K562 (cell line): ENCODE data around the gene ZBTB22. TPM values are rescaled to one million over a fixed set of nuclear protein-coding genes. Genes with fewer than 3 reads are reported as not detected.
A peak's percentile ranks its signal among the peaks of the same experiment; 100 is the strongest.

Source experiments
- ATAC-seq: fragments of 200-7000 bp; cut with Tn5 transposase; 3 replicates; pipeline ENCODE4 v1.9.1; 2020; ENCODE audit warnings: moderate library complexity
- BruUV-seq: library from RNA; stranded (reverse); fragments of 400-500 nt; replicated peaks from 2 replicates; lab custom pipeline; 2021; lab: Mats Ljungman, UMichigan
- CTCF ChIA-PET: fragments of 300-600 bp; formaldehyde crosslinking; extraction: SDS; loops from one replicate; lab custom pipeline; 2021; ENCODE audit warnings: low intra/inter-chr PET ratio; lab: Yijun Ruan, JAX
- POLR2A ChIA-PET: fragments of 300-600, 350-650 bp; sonication (Branson Sonifier 250); formaldehyde crosslinking; extraction: SDS; loops from one replicate; lab custom pipeline; 2021; ENCODE audit warnings: antibody characterized with exemption, inconsistent platforms; lab: Yijun Ruan, JAX
- DNase-seq, 4 experiments: peaks; one replicate each; pipeline versions ENCODE4 v3.0.0 to v3.0.0-alpha.2; 2011 to 2018; ENCODE audit warnings: low spot score in 3 of 4, mixed read lengths in 3 of 4; ENCODE audit errors: extremely low read depth in 1 of 4
- FAIRE-seq: peaks from 2 replicates; lab custom pipeline; 2011; peaks lifted over from hg19 to GRCh38; lab: Jason Lieb, UNC
- H2AFZ ChIP-seq: 2 replicates; pipeline ENCODE4 v1.6.0; 2011; ENCODE audit warnings: low read depth, low read length, control low read depth, inconsistent platforms
- H3K27ac ChIP-seq: fragments of 200-600 bp; 3 replicates; pipeline ENCODE4 v1.8.0; 2011; ENCODE audit warnings: low read depth, mild to moderate bottlenecking, control low read depth, inconsistent platforms, low read length, moderate library complexity, mixed read lengths; ENCODE audit errors: extremely low read depth
- H3K27me3 ChIP-seq, 2 experiments: fragments of 300-600 bp in 1 of 2; 2 replicates in 1 of 2; 3 replicates in 1 of 2; pipeline versions ENCODE4 v1.6.0 to v1.8.0; 2011; ENCODE audit warnings: inconsistent platforms in 2 of 2, low read length in 2 of 2, mild to moderate bottlenecking in 1 of 2, mixed read lengths in 1 of 2, moderate library complexity in 1 of 2; ENCODE audit not compliant: control insufficient read depth in 2 of 2, insufficient read depth in 2 of 2
- H3K36me3 ChIP-seq: fragments of 300-600 bp; 3 replicates; pipeline ENCODE4 v1.8.0; 2011; ENCODE audit warnings: mild to moderate bottlenecking, low read length, inconsistent platforms; ENCODE audit not compliant: control insufficient read depth, insufficient read depth
- H3K4me1 ChIP-seq, 2 experiments: fragments of 200-600 bp in 1 of 2; replicated peaks in 1 of 2; 2 replicates in 1 of 2; 3 replicates in 1 of 2; pipeline versions ENCODE4 v1.5.1 to v1.8.0; 2011; ENCODE audit warnings: inconsistent platforms in 2 of 2, low read length in 2 of 2, mild to moderate bottlenecking in 1 of 2, mixed read lengths in 1 of 2, moderate library complexity in 1 of 2; ENCODE audit not compliant: control insufficient read depth in 2 of 2, insufficient read depth in 2 of 2
- H3K4me2 ChIP-seq: 2 replicates; pipeline ENCODE4 v1.6.1; 2011; ENCODE audit warnings: low read length, control low read depth, inconsistent platforms, mixed read lengths; ENCODE audit not compliant: insufficient read depth
- H3K4me3 ChIP-seq: fragments of 200-600 bp; sonication (generic), shearing (Covaris generic); 2 replicates; pipeline ENCODE4 v1.5.1; 2016; ENCODE audit warnings: control low read depth, inconsistent platforms
- H3K79me2 ChIP-seq: fragments of 200-600 bp; 3 replicates; pipeline ENCODE4 v1.8.0; 2011; ENCODE audit warnings: low read length, inconsistent platforms; ENCODE audit not compliant: control insufficient read depth, insufficient read depth
- H3K9ac ChIP-seq, 2 experiments: 2 replicates each; pipeline versions ENCODE4 v1.6.0 to v1.6.1; 2011; ENCODE audit warnings: low read depth in 2 of 2, low read length in 2 of 2, control low read depth in 1 of 2, inconsistent platforms in 1 of 2, mild to moderate bottlenecking in 1 of 2, mixed read lengths in 1 of 2; ENCODE audit not compliant: insufficient read depth in 1 of 2
- H3K9me1 ChIP-seq: one replicate; pipeline ENCODE4 v1.6.0; 2011; ENCODE audit warnings: inconsistent platforms, mild to moderate bottlenecking, low read length, moderate library complexity; ENCODE audit not compliant: control insufficient read depth, insufficient read depth
- H3K9me3 ChIP-seq: replicated peaks from 2 replicates; pipeline ENCODE4 v1.5.1; 2011; ENCODE audit warnings: low read depth, low read length, inconsistent platforms; ENCODE audit not compliant: control insufficient read depth, insufficient read depth
- H4K20me1 ChIP-seq: replicated peaks from 2 replicates; pipeline ENCODE4 v1.6.1; 2011; ENCODE audit warnings: low read length, inconsistent platforms, mixed read lengths; ENCODE audit not compliant: control insufficient read depth, insufficient read depth
- KAT7 ChIP-seq: sonication (generic); formaldehyde crosslinking; IDR thresholded peaks from 2 replicates; pipeline ENCODE4 v1.8.0; 2022; ENCODE audit warnings: missing genetic modification reagents, mild to moderate bottlenecking, borderline replicate concordance
- MGA ChIP-seq: fragments of 450-650 bp; IDR thresholded peaks from 2 replicates; pipeline ENCODE4 v1.6.1; 2016; ENCODE audit warnings: mild to moderate bottlenecking, moderate library complexity
- MTF1 ChIP-seq: fragments of 250-450 bp; sonication (Bioruptor Pico); IDR thresholded peaks from 2 replicates; pipeline ENCODE4 v1.9.0; 2021; ENCODE audit warnings: moderate library complexity, mild to moderate bottlenecking, inconsistent platforms, borderline replicate concordance
- PCBP2 ChIP-seq: fragments of 200-400 bp; formaldehyde crosslinking; IDR thresholded peaks from 2 replicates; pipeline ENCODE4 v1.6.1; 2018; ENCODE audit warnings: low read length, low read depth, mild to moderate bottlenecking, moderate library complexity; ENCODE audit not compliant: poor library complexity, severe bottlenecking
- SPI1 ChIP-seq: IDR thresholded peaks from 2 replicates; pipeline ENCODE4 v1.6.1; 2011; ENCODE audit warnings: low read depth, low read length, control low read depth, borderline replicate concordance
- STAT5B ChIP-seq: fragments of 250-450 bp; sonication (Bioruptor Pico); IDR thresholded peaks from 2 replicates; pipeline ENCODE4 v1.8.0; 2021; ENCODE audit warnings: mild to moderate bottlenecking, inconsistent platforms
- ZNF316 ChIP-seq: fragments of 450-650 bp; IDR thresholded peaks from 2 replicates; pipeline ENCODE4 v1.6.1; 2016
- ZNF408 ChIP-seq: fragments of 250-450 bp; sonication (Bioruptor Pico); IDR thresholded peaks from 2 replicates; pipeline ENCODE4 v1.4.0; 2020; ENCODE audit warnings: low read depth, mild to moderate bottlenecking, moderate library complexity
- ZSCAN29 ChIP-seq: fragments of 450-650 bp; IDR thresholded peaks from 2 replicates; pipeline ENCODE4 v1.6.1; 2017
- WGBS: fragments of 100-300 bp; shearing (Covaris generic); methylation state at CpG from one replicate; pipeline ENCODE4 v1.1.6; 2016; ENCODE audit warnings: low coverage, mixed read lengths; ENCODE audit not compliant: insufficient coverage; ENCODE audit errors: missing lambda C conversion rate; 5-methylcytosine and 5-hydroxymethylcytosine counted together
- in situ Hi-C: fragments of 300-500 bp; cut with MboI; formaldehyde crosslinking; loops from 4 replicates; pipeline ENCODE4 v1.15.0; 2018; ENCODE audit warnings: inconsistent platforms, mixed read lengths
- intact Hi-C: fragments of 100-400 bp; cut with micrococcal nuclease; formaldehyde crosslinking; loops from 2 replicates; pipeline ENCODE4 v1.14.2; 2022
- polyA plus RNA-seq, 8 experiments: library from polyadenylated mRNA; depleted of rRNA in 4 of 8; stranded (reverse) in 5 of 8; unstranded in 3 of 8; fragments of >200 nt; fragmentation: Nextera tagmentation in 2 of 8; fragmentation: Illumina TruSeq in 1 of 8; extraction: Ambion mirVana in 2 of 8; extraction: Trizol in 1 of 8; gene quantifications; 2 replicates each; pipeline versions ENCODE4 v1.2.1 to v1.2.3, GENCODE V29; 2011 to 2014; ENCODE audit warnings: inconsistent platforms in 1 of 8, missing spikeins in 1 of 8
- total RNA-seq, 7 experiments: library from RNA; depleted of rRNA in 6 of 7; stranded (reverse); fragments of >200 nt in 6 of 7; fragmentation: Illumina TruSeq in 2 of 7; extraction: Trizol in 2 of 7; gene quantifications; 2 replicates each; pipeline versions ENCODE4 v1.2.1 to v1.2.3, GENCODE V29; 2011 to 2021; ENCODE audit warnings: low replicate concordance in 1 of 7

The ZBTB22 gene
- total and polyA plus RNA-seq, 9 of the 15 experiments (the other 6 are each of a cell fraction or from before 2014, with no cell fraction given), result 0.21 to 11.9 (median 7.1) TPM

DNA sequence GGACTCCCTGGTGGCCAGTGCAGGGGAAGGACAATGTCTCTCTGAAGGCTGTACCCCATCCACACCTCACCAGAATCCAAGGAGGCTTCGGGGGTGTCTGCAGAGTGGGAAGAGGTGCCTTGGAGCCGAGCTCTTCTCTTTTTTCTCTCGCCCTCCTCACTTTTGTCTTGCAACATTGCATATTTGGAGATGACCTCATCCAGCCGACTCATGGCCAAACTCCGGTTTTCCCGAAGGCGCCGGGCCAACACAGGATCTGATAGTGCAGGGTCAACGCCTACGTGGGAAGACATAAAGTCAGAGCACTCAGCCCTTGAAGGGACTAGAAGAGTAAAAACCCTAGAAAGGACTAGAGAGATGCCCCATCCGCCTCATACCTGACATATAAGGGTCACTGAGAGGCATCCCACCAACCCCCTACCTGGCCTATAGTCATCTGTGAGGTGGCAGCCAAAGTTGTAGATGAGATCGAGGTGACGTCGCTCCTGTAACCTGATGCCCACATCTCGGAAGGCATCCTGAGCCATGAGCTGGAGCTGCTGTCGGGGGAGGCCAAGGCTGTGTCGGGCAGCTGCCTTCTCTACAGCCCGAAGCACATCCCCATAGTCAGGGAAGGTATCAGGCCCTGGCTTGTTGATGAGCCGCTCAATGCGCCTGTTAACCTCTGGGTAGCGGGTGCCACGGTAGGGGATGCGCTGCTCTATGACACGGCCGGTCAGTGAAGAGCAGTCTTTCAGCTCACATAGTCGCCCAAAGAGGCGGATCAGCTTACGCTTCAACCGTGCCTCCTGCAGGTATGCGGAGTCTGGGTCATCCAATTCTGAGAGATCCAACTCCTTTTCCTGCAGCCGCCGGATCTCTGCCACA is 3.0 kb upstream of the ZBTB22 start:
- Histone ChIP-seq H3K4me2 (peak overlapping the region; percentile 88), H3K9me3 (no peaks in the 10 kb centered on the region), H3K36me3 (peaks cover 43% of the 10 kb centered on the region), H3K4me1 (peaks cover 50 to 64% of the 10 kb centered on the region in 2 experiments), H3K4me3 (peak overlapping the region; percentile 3; the same call in 1 of the 2 replicates), H3K9me1 (peaks cover 3% of the 10 kb centered on the region), H2AFZ (no peak overlapping the region), H3K27me3 (no peaks in the 10 kb centered on the region), H4K20me1 (0 out of 2 replicates have a peak, but pooled peaks cover 3% of the 10 kb centered on the region), H3K79me2 (peaks cover 52% of the 10 kb centered on the region), H3K9ac (peak overlapping the region; percentile 55 to 95; a peak in 3 of 4 replicates), H3K27ac (peak overlapping the region; percentile 89)
- no TSS peak for BruUV-seq
- in situ Hi-C loops, result no loop called here
- ChIA-PET POLR2A (interaction anchor here (0.5 to 1.2 kb wide), 6 partner anchors 8 to 1263 kb away, joined by 3 to 6 read pairs (median 3); no protein-coding TSS in a partner anchor), CTCF (no interaction called here)
- DNase-seq (peak in 2 of 4 experiments; percentile 36 to 77), FAIRE-seq (peak; percentile 19), ATAC-seq (no peak)
- intact Hi-C loops, result no loop called here
- WGBS, result 54% methylated on average over 32 of the region's 32 CpGs
- TF ChIP-seq KAT7 (CRISPR knock-in tag) (0 out of 2 replicates have a peak, but pooled peaks have one; percentile 37), ZNF408 (CRISPR knock-in tag) (no peak), MGA (0 out of 2 replicates have a peak, but pooled peaks have one; percentile 11), ZSCAN29 (no peak), ZNF316 (no peak), STAT5B (CRISPR knock-in tag) (no peak), PCBP2 (no peak), MTF1 (CRISPR knock-in tag) (no peak), SPI1 (no peak)
